Lower leg skin (tissue), 4 donors: ENCODE measurements around the gene DMD. TPM values are rescaled to one million over a fixed set of nuclear protein-coding genes. Genes with fewer than 3 reads are reported as not detected.

Source experiments
- DNase-seq, 2 donors: peaks; one replicate each; pipeline ENCODE4 v3.0.0-alpha.2; 2019; ENCODE audit warnings: low spot score in 2 of 2
- H3K4me3 ChIP-seq: fragments of 200-600 bp; sonication (generic); 2 replicates; pipeline ENCODE4 v1.5.1; 2017; ENCODE audit warnings: mild to moderate bottlenecking, low read depth; ENCODE audit not compliant: poor library complexity, severe bottlenecking
- POLR2A ChIP-seq, 2 donors: fragments of 450-650 bp; IDR thresholded peaks; one replicate each; pipeline ENCODE4 v1.6.1; 2016 to 2017; ENCODE audit warnings: antibody characterized with exemption in 2 of 2, mild to moderate bottlenecking in 1 of 2, moderate library complexity in 1 of 2
- WGBS, 2 donors: methylation state at CpG; one replicate each; pipeline ENCODE4 v1.1.5; 2018; 5-methylcytosine and 5-hydroxymethylcytosine counted together
- intact Hi-C: fragments of 100-400 bp; cut with DNase I; formaldehyde crosslinking; loops from one replicate; pipeline ENCODE4 v1.15.0; 2023; ENCODE audit warnings: low total_unique reads
- total RNA-seq, 4 donors: library from RNA; depleted of rRNA; stranded (reverse); fragments of >200 nt; gene quantifications; one replicate each; pipeline ENCODE4 v1.1.0, GENCODE V29; 2016
- TF ChIP-seq, protein P1 (sequence below), 3 donors: fragments of 450-650 bp; IDR thresholded peaks; one replicate each; pipeline ENCODE4 v1.5.1; 2016; ENCODE audit warnings: antibody characterized with exemption in 3 of 3, mild to moderate bottlenecking in 3 of 3, moderate library complexity in 2 of 3

Gene DMD
- total RNA-seq, 4 donors from 2014 or later, result 23.0 to 27.5 (median 26.7) TPM

DNA sequence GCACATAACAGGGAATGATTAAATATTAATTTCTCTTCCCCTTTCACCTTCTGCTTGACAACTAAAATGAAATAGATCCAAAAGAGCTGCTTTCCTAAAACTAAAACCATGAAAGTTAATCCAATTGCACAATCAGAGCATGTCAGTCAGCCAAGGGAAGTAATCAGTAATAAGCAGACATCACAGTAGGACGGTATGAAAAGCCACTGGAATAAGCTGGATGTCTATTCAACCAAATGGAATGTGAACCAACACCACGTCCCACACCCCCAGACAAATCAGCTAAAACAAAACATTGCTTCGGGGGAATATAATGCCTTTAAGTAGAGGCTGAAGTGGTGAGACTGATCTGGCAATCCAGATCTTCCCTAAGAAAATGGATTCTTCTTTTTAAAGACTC lies 1280.1 kb downstream of the DMD start:
- WGBS, 2 donors, result 26 to 27% methylated on average over 3 of the region's 3 CpGs
- DNase-seq, result no peak
- TF ChIP-seq, protein P1, sequence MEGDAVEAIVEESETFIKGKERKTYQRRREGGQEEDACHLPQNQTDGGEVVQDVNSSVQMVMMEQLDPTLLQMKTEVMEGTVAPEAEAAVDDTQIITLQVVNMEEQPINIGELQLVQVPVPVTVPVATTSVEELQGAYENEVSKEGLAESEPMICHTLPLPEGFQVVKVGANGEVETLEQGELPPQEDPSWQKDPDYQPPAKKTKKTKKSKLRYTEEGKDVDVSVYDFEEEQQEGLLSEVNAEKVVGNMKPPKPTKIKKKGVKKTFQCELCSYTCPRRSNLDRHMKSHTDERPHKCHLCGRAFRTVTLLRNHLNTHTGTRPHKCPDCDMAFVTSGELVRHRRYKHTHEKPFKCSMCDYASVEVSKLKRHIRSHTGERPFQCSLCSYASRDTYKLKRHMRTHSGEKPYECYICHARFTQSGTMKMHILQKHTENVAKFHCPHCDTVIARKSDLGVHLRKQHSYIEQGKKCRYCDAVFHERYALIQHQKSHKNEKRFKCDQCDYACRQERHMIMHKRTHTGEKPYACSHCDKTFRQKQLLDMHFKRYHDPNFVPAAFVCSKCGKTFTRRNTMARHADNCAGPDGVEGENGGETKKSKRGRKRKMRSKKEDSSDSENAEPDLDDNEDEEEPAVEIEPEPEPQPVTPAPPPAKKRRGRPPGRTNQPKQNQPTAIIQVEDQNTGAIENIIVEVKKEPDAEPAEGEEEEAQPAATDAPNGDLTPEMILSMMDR (IDR thresholded peaks at IDR 0.05), result no peak

GRCh38 chrX:31929366-31929765 lies 1282.0 kb downstream of the DMD start:
- H3K4me3 ChIP-seq, result no peak overlapping the region
- no peak for TF ChIP-seq POLR2A (IDR thresholded peaks at IDR 0.05)
- TF ChIP-seq, protein P1 (IDR thresholded peaks at IDR 0.05), result no peak
- intact Hi-C loops, result no loop called here
- 74 to 80% methylated on average over 5 of the region's 5 CpGs for WGBS, 2 donors
- no peak for DNase-seq

More for the DNA sequence above, 1280.1 kb downstream of the DMD start:
- H3K4me3 ChIP-seq, result no peak overlapping the region
- intact Hi-C loops, result no loop called here

GRCh38 chrX:31921236-31921635 lies 1290.1 kb downstream of the DMD start:
- intact Hi-C loops, result no loop called here
- WGBS, 2 donors, result 74 to 80% methylated on average over 2 of the region's 2 CpGs
- no peak for DNase-seq
- no peak for TF ChIP-seq POLR2A (IDR thresholded peaks at IDR 0.05)
- no peak overlapping the region for H3K4me3 ChIP-seq

DNA sequence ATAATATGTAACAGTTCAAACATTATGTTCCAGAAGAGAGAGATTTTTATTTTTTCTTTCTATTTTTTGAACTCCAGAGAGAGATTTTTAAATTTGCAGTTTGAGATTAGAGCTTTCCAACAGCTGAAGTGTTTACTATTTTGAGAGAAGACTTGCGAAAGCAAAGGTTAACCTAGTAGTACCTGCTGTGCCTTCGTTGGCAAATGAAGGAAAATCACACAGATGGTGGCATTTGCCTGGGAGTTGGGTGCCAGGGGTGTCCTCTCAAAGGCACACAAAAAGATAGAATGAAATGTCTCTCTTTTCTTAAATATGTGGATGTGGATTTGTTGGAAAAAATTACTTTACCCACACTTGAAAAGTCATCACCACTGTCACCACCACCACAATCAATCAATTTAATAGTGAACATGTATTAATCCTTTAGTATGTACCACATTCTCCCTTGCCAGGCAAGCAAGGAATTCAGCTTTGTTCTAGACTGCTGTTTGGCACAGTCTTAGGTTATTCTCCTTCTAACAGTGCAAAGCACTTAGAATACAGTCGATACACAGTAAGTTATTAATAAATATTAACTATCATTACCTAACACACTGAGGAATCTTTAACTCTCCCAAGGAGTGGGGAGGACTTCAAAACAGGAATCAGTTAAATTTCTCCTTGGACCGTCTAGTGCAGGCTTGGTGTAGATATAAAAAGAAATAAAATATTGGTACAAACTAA lies 1301.3 kb downstream of the DMD start:
- no peak for DNase-seq
- WGBS, 2 donors, result 70 to 73% methylated on average over 4 of the region's 4 CpGs
- intact Hi-C loops, result no loop called here
- H3K4me3 ChIP-seq, result no peak overlapping the region
- TF ChIP-seq POLR2A (IDR thresholded peaks at IDR 0.05), result no peak
- TF ChIP-seq, protein P1 (IDR thresholded peaks at IDR 0.05), result no peak

DNA sequence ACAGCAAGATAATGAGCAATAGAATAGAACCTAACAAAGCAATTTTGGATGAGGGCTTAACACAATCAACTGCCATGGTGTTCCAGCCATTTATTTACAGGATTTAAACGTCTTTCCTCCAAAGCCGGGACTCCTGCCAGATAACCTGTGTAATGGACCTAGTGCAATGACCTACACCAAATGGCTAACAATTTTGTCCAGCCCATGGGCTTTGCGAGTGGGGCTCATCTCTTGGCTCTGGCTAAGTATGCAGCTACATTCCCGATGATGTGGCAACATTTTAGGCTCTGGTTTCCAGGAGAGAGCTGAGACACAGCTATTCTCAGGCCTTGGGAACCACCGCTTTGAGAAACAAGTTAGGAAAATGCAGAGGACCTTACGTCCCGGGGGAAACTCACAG lies 1317.2 kb downstream of the DMD start:
- 64 to 75% methylated on average over 6 to 7 of the region's 7 CpGs for WGBS, 2 donors
- TF ChIP-seq, protein P1 (IDR thresholded peaks at IDR 0.05), result no peak
- no peak for TF ChIP-seq POLR2A (IDR thresholded peaks at IDR 0.05)

DNA sequence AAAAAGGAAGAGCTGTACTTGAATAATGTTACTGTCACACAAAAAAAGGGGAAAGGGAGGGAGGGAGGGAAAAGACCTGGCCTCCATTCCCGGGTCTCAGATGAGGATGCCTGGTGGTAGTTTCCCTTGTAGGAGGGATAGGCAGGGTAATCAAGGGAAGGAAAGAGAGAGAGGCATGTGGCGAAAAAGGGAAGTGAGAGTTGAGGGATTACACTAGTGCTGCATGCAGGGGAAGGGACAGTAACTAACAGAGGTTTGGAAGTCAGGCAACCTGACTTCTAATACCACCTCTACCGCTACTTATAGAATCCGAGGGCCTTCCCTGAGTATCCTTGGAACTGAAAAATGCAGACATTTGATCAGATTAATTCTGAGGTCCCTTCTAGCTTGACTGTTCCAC lies 1317.8 kb downstream of the DMD start:
- 67 to 73% methylated on average over 4 of the region's 4 CpGs for WGBS, 2 donors
- no peak overlapping the region for H3K4me3 ChIP-seq
- TF ChIP-seq POLR2A (IDR thresholded peaks at IDR 0.05), result no peak
- TF ChIP-seq, protein P1 (IDR thresholded peaks at IDR 0.05), result no peak
- intact Hi-C loops, result no loop called here
- DNase-seq, result no peak

More for the DNA sequence above, 1317.2 kb downstream of the DMD start:
- DNase-seq, result no peak
- intact Hi-C loops, result no loop called here
- H3K4me3 ChIP-seq, result no peak overlapping the region
